Memory B cell (primary cell): ENCODE measurements around the gene MYL2.

Experiments
- ATAC-seq: fragments of 150-1000 bp; cut with Tn5 transposase; 2 replicates; pipeline ENCODE4 v1.10.0; 2021; ENCODE audit warnings: low read depth, mild to moderate bottlenecking, moderate library complexity
- DNase-seq, 2 donors: peaks; one replicate each; pipeline ENCODE4 v3.0.0; 2022; ENCODE audit warnings: low spot score in 2 of 2
- H3K27ac Mint-ChIP-seq: one replicate; pipeline ENCODE4 v1.8.0; 2022; ENCODE audit warnings: mild to moderate bottlenecking, moderate library complexity, mixed read lengths
- H3K27me3 Mint-ChIP-seq: one replicate; pipeline ENCODE4 v1.8.0; 2022; ENCODE audit warnings: mixed read lengths
- H3K36me3 Mint-ChIP-seq: one replicate; pipeline ENCODE4 v1.8.0; 2022; ENCODE audit warnings: mild to moderate bottlenecking, mixed read lengths
- H3K4me1 Mint-ChIP-seq: one replicate; pipeline ENCODE4 v1.8.0; 2022; ENCODE audit warnings: mixed read lengths
- H3K4me3 Mint-ChIP-seq: one replicate; pipeline ENCODE4 v1.8.0; 2022; ENCODE audit warnings: mild to moderate bottlenecking, moderate library complexity, mixed read lengths
- H3K9me3 Mint-ChIP-seq: one replicate; pipeline ENCODE4 v1.8.0; 2022; ENCODE audit warnings: mixed read lengths

MYL2 gene

GRCh38 chr12:110861729-110862128 is 58.6 kb downstream of the MYL2 start:
- H3K27me3 Mint-ChIP-seq, result no peaks in the 10 kb centered on the region
- no peaks in the 10 kb centered on the region for H3K9me3 Mint-ChIP-seq
- H3K27ac Mint-ChIP-seq, result no peak overlapping the region
- ATAC-seq (no peak), DNase-seq (no peak)
- H3K4me3 Mint-ChIP-seq, result no peak overlapping the region
- H3K36me3 Mint-ChIP-seq, result no peaks in the 10 kb centered on the region
- H3K4me1 Mint-ChIP-seq, result peaks cover 2% of the 10 kb centered on the region
